ENCODE results near the gene PIK3C2B.
A peak's percentile ranks its signal among the peaks of the same experiment; 100 is the strongest.
"Not testable (repeated sequence)": the region's sequence is repeated elsewhere in the genome, so short reads cannot be mapped to it uniquely, and the experiment has no call there.

Gene PIK3C2B

GRCh38 chr1:204494281-204495077 lies at the start of gene PIK3C2B:
Gene PIK3C2B (minus strand): TSS chr1:204494805. CDS start chr1:204469802, 25,003 bp downstream.
- peak in 12 of 14 donors; percentile 58 to 92 (median 78) for DNase-seq

GRCh38 chr1:204544321-204544720 lies 49.7 kb upstream of the PIK3C2B start:
- DNase-seq: no peak

GRCh38 chr1:204541626-204542025 lies 47.0 kb upstream of the PIK3C2B start:
- DNase-seq: no peak

GRCh38 chr1:204532832-204533231 lies 38.2 kb upstream of the PIK3C2B start:
- DNase-seq: no peak

- no peak for DNase-seq
Observed at GRCh38 chr1:204530932-204531331, 36.3 kb upstream of the PIK3C2B start.

- no peak for DNase-seq
Observed at GRCh38 chr1:204529371-204529895, 34.8 kb upstream of the PIK3C2B start.

GRCh38 chr1:204528677-204529076 lies 34.1 kb upstream of the PIK3C2B start:
- no peak for DNase-seq

- DNase-seq: no peak
Observed at GRCh38 chr1:204528241-204528640, 33.6 kb upstream of the PIK3C2B start.

GRCh38 chr1:204524986-204525385 lies 30.4 kb upstream of the PIK3C2B start:
- DNase-seq: no peak

- DNase-seq: no peak
Observed at GRCh38 chr1:204523605-204524215, 29.1 kb upstream of the PIK3C2B start.

- DNase-seq: not testable (repeated sequence)
Observed at GRCh38 chr1:204521941-204522521, 27.4 kb upstream of the PIK3C2B start.

GRCh38 chr1:204520834-204521709 lies 26.5 kb upstream of the PIK3C2B start:
- DNase-seq: no peak

- not testable (repeated sequence) for DNase-seq
Observed at GRCh38 chr1:204517382-204517781, 22.8 kb upstream of the PIK3C2B start.

- DNase-seq: peak; percentile 51 to 95 (median 90)
Observed at GRCh38 chr1:204516180-204516879, 21.7 kb upstream of the PIK3C2B start, which contains the start of gene MDM4. Gene MDM4 (plus strand): TSS chr1:204516406. CDS start chr1:204525519, 9,113 bp downstream.

- DNase-seq: no peak
Observed at GRCh38 chr1:204514828-204515227, 20.2 kb upstream of the PIK3C2B start.

- DNase-seq: peak in 4 of 14 donors; percentile 7 to 11 (median 8)
Observed at GRCh38 chr1:204513117-204513716, 18.6 kb upstream of the PIK3C2B start.

- no peak for DNase-seq
Observed at GRCh38 chr1:204511366-204511765, 16.8 kb upstream of the PIK3C2B start.

GRCh38 chr1:204509186-204509635 lies 14.6 kb upstream of the PIK3C2B start:
- DNase-seq: no peak

- DNase-seq: peak in 8 of 14 donors; percentile 17 to 84 (median 37)
Observed at GRCh38 chr1:204507317-204508105, 12.9 kb upstream of the PIK3C2B start.

GRCh38 chr1:204506969-204507316 lies 12.3 kb upstream of the PIK3C2B start:
- DNase-seq: peak in 13 of 14 donors; percentile 22 to 89 (median 69)
